ENCODE results near the gene PLXNA4.

Gene PLXNA4

DNA sequence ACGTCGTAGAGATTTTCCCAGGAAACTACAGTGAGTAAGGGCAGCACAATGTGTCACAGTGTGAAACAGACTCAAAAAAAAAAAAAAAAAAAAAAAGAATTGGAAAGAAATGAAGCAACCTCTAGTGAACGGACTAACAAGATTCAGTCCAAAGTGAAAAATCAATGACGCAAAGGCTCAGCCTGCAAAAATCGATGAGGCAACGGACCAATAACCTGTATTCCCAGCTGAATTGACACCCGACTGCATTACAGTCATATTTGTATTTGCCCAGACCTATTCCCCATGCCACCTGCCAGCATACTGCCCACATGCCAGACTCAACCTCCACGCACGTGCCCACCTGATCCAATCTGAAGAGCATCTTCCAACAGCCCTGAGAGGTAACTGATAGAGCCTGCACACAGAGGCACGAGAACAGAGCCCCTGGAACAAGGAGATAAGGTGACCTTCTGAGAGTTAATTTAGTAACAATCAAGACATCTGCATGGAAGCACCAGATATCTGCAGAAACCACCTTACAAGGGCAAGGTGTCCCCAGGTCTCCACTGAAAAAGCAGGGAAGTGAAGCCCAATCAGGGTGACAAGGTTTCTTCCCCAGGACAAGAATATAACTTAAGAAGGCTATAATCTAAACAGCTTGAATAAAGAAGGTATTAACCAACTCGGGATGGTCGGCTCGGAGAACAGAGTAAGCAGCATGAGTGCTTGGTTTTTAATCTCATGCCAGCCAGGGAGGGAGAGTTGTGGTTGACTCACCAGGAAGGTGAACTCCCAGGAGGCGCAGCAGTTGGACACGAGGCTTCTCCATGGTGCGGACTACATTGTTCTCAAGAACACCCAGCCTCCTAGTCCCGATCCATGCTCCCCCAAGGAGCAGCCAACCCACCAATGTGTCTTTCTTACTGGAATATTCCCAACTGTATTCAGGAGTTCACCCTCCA lies 48.5 kb downstream of the PLXNA4 start:
- DNase-seq = no peak

DNA sequence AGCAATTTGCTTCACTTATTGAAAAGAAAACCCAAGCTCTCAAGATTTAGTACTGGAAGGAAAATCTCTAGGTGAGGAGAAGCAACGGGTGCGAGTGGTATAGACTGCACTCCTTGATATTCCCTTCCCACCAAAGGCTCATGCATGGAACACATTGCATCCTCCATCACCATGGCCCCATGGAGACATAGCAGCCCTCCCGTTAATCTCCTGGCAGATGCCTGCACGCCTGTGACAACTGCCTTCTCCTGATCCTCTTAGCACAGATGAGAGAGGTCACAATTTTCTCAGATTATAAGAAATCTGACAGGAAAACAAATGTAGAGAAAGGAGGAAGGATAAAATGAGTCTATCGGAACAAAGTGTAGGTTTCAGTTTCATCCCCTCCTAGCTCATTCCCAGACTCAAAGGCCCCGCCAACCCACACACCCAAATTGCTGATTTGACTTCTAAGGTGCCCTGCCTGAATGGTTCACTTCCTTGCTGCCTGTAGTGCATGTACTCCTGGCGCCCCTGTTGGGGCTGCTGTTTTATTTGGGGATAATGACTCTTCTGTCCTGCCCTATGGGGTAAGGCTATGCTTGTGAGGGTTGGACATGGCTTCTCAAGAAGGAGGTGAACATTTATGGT lies 50.0 kb downstream of the PLXNA4 start:
- DNase-seq = no peak

DNA sequence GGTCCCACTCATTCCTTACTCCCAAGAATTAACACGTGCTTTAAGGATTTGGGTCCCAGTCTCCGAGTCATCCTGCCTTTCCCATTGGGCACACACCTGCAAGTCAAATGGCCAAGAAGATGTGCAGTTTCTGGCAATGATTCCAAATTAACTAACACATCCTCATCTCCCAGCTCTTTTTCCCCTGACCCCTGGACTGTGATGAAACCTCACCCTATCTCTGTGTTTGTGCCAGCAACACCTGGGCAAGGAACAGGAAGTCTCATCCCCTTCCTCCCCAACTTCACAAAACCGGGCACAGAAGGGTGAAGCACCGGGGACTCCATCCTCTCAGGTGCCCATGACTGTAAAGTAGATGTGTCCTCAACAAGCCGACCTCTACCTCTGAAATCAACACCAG lies 54.8 kb downstream of the PLXNA4 start:
- DNase-seq = no peak

DNA sequence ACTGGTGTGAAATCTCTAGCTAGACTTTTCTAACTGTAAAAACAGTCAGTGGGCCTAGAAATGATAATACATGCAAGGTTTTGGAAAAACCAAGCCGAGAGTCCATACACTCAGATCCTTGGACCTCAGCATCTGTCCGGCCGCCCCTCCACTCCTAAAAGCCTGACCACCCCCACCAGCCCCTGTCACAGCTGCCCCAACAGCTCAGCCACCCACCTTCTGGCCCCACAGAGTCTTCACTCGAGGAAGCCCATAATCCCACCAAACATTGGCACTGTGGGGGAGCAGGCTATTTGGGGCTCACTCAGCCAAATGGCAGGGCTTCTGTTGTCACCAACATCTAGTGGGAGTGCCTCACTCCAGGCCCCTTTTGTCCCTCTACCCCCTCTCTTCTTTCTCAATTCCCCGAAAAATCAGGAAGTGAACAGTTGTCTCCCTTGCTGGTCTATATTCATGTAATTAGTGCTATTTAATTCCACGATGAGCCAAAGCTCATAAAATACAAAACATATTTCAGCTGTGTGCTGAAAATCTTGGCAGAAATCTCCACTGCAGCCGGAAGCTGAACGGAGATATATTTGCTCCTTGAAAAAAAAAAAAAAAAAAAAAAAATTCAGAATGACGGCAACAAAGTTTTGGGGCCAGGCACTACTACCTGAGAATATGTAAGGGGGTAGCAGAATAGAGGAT lies 55.5 kb downstream of the PLXNA4 start:
- no peak for DNase-seq

DNA sequence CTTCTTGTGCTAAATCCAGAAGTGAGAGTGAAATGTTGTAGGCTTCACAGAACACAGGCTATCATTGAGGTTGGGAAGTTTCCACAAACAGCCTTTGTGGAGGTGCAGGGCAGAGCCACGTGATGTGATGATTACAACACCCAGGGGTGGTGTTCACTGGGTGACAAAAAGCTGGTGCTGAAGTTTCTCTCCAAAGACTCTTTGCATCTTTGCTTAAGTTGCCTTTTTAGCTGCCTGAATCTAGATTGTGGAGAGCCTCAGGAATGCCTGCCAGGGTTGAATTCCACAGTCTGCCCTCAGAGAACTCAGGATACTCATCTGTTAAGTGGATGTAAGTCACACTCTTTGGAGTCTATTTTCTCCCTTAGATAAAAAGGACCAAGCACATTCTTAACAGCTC lies 56.3 kb downstream of the PLXNA4 start:
- DNase-seq = no peak

DNA sequence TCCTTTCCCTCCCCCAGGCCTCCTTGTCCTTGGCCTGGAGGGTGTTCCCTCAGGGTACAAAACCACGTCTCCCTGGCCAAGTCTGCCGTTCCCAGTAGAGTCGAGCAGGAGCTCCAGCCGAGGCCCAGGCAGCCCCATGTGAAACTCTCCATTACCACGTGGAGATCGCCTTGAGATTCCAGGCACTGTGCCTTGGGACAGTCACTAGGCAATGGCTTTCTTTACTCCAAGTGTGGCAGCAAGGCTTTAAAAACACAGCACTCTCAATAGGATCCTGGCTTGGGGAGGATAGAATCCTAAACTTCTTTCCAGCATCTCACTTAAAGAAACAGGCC lies 57.5 kb downstream of the PLXNA4 start:
- DNase-seq = no peak

DNA sequence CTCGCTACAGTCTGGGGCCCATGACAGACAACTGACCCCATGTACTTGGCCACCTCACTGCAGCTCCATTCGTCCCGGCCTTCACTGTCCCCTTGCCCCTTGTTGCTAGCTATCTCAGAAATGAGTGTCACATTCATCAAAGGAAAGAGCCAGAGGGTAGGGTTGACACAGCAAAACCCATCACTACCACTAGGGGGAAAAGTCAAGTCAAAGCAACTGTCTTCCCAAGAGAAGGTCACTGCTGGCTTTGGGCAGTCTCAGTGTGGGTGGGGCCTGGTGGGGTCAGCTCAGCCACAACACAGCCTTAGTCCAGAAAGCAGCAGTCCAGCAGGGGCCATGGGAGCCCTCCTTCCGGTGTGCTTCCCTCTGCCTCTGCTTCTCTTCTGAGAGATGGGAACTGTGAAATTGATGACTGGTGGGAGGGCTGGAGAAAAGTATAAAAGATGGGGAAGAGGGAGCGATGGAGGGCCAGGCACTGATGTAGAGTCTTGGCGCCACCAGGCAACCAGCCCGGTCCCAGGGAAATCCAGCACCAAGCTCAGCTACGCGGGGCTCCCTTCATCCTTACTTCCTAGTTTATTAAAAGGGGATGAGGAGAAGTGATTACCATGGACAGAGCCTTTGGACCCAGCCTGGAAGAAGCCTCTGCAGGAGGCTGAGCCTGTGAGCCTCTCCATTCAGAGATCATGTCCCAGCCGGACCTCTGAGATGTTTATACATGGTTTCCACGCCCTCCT lies 58.0 kb downstream of the PLXNA4 start:
- no peak for DNase-seq

DNA sequence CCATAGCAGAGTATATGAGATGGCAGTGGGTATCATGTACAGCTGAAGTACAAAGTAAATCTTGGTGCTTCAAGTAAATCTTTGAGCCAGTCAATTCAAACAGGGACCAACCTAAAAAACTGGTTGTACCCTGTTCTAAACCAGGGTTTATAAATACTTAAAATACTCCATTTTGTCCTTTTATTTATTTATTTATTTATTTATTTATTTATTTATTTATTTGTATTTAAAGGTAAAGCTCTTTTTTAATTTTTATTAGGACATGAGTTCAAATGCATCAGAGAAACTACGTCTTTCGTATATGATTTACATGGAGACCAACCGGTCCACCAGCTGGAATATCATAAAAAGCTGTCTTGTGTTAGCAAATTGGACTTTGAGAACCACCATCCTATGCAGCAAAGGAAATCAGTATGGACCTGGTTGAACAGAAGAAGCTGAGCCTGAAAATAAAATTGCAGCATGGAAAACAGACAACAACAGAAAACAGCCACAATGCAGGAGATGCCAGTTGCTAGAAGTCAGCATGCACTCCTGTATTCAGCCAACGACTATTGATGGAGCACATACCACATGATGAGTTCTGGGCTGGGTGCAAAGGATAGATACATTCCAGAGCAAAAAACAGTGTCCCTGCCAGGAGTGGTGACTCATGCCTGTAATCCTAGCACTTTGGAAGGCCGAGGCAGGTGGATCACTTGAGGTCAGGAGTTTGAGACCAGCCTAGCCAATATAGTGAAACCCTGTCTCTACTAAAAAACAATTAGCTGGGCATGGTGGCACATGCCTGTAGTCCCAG lies 60.0 kb downstream of the PLXNA4 start:
- no peak for DNase-seq

DNA sequence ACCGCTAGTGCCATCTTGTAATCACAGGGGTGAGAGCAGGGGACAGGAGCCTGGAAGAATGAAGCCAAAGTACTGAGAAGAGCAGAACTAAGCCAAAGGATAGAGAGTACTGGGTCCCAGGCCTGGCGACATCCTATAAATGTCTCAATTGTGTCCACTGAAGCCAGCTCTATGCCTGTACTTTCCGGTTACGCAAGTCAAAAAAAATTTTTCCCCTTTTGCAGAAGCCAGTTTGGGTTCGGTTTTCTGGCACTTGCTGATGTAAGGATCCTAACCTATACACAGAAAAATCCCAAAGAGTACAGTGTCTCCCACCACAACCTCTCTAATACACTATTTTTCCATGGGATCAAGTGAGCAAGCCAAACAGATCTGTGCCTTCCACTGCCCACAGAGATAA lies 61.1 kb downstream of the PLXNA4 start:
- DNase-seq = no peak

DNA sequence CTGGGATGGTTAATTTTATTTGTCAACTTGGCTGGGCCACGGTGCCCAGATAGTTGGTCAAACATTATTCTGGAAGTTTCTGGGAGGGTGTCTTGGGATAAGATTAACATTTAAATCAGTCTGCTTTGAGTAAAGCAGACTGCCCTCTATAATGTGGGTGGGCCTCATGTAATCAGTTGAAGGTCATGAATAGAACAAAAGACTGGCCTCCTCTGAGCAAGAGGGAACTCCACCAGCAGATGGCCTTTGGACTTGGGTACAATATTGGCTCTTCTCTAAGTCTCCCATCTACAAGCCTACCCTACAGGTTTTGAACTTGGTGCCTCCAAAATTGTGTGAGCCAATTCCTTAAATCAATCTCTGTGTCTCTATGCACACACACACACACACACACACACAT lies 61.8 kb downstream of the PLXNA4 start:
- no peak for DNase-seq

DNA sequence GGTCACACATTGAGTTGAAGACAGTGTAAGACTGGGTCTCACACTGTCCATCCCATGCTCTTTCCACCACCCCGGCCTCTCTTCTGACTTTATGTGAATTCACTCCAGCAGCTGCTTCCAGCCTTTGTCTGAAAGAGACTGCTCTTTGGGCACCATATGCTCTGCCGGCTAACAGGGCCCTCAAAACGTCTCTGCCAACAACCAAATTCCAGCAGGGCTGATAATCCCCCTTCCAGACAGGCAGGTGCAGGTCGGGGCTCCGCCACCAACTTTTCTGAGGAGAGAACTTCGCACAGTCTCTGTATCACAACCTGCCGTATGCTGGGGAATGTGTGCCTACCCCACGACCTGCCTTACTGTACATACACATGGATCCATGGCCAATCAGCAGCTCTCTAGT lies 64.3 kb downstream of the PLXNA4 start:
- no peak for DNase-seq

DNA sequence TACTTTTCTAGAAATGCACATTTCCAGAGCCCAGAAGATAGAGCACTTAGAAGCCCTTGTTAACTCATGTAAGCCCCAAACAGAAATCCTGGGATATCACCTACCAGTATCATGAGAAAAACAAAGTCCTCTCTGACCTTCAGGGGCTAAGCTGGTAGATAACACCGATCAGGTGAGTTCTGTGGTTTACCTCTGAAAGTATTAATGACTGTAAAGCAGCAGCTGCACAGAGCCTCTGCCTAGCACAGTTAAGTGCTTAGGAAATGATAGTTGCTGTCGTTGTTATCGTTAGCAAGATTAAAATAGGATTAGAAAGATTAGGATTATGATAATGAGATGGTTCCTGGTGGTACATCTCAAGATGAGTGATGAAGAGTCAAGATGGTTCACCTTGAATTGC lies 64.9 kb downstream of the PLXNA4 start:
- no peak for DNase-seq

DNA sequence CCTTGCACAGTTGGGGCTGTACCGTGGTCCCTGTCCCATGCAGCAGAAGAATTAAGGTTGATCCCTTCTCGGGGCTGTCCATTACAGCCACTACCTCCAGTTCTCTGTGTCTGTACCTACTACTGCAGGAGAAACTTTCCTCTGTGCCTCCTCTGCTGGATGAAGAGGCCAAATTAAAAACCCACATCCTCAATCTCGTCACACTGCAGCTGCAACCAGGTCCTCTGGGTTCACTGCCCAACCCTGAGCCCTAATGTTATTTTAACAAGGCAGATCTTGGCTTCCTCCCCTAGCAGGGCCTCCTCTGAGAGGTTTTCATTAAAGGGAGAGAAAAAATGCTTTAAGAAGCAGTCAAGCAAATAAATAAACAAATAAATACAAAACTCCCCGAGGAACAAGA lies 66.6 kb downstream of the PLXNA4 start:
- DNase-seq = no peak

DNA sequence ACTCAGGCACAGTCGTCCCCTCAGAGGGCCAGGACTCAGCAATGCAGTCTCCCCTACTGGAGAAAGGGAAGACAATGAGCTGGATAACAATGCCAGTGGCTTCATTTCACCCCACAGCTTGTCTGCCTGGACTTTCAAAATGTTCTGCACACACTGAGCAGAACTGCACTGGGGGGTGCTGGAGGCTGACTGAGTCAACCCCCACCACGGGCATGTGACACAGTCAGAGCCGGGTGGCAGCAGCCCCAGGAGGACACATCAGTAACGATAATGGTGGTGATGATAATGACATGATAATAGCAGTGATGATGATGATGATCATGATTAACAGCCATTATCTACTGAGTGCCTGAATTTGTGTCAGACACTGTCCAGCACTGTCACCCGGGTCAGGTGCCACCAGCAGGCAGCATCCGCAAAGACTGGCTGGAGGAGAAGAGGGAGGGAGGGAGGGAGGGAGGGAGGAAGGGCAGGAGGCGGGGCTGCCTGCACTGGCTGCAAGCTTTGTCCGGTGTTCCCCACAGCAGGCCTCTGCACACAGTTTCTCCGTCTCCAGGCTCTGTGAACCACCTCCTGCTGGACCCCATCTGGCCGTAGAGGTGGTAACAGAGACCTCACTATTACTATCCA lies 67.4 kb downstream of the PLXNA4 start:
- DNase-seq = no peak

DNA sequence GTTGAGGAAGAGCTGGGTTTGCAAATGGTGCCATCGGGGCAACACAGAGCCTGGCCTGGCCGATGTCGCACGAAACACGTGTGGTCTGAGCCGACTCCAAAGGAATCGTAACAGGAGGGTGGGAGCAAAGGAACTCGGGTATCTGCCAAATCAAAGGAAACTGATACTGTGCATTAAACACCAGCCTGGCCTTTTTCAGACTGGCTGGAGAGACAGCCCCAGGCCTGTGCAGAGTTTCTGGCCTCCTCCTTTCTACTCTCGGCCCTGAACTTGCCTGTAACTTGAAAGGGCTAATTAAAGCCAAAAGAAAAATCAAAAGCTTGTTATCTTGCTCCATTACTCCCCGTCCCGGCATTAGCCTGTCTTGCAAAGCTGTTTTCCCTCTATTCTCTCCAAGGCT lies 71.4 kb downstream of the PLXNA4 start:
- no peak for DNase-seq

DNA sequence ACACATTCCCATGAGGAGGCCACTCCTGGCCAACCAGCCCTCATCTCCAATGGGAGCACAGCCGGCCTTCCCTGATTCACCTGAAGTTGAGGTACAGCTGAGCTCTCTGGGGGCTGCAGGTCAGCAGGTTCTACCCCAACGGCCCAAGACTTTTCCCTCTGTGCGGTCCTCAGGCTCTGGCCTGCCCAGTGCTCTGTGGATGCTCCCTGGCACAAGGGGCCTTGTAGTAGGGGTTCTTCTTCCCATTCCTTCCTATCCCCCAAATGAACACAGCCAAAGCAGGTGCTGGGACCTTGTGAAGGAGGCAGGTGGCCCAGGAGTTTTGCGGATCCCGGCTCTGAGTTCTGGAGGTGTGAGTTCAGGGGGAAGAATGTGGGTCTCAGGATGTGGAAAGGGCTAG lies 72.2 kb downstream of the PLXNA4 start:
- DNase-seq = no peak

DNA sequence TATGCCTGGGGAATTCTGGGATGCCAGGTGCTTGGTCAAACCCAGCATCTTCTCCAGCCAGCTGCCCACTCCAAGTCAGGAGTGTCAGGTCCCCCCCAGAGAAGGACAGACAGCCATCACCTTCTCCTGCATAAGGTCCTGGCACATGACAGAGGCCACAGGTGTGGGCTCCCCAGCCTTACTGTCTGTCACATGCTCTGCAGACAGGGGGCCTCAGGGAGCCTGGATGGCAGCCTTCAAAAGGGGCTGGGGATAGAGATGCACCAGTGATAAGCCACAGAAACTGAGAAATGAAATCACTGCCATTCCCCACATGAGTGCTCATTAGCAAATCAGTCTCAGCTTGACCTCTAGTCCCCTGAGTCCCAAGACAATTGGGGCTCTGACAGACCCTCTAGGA lies 72.9 kb downstream of the PLXNA4 start:
- no peak for DNase-seq

DNA sequence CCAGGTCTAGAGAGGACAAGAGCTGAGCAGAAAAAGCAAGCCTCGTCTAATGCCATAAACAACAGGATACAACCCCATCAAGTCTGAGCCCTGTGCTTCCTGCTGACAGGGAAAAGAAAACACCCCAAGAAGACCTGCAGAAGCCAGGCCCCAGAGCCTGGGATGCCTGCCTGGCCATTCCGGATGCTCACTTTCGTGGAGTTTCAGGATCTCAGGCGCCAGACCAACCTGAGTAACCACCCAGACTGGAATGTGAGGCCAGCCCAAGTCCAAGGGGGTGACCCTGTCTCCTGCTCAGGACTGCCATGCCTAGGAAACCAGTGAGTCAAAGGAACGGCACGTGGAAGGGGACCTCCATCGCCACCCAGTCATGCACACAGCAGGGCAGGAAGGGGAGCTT lies 74.3 kb downstream of the PLXNA4 start:
- DNase-seq = no peak

DNA sequence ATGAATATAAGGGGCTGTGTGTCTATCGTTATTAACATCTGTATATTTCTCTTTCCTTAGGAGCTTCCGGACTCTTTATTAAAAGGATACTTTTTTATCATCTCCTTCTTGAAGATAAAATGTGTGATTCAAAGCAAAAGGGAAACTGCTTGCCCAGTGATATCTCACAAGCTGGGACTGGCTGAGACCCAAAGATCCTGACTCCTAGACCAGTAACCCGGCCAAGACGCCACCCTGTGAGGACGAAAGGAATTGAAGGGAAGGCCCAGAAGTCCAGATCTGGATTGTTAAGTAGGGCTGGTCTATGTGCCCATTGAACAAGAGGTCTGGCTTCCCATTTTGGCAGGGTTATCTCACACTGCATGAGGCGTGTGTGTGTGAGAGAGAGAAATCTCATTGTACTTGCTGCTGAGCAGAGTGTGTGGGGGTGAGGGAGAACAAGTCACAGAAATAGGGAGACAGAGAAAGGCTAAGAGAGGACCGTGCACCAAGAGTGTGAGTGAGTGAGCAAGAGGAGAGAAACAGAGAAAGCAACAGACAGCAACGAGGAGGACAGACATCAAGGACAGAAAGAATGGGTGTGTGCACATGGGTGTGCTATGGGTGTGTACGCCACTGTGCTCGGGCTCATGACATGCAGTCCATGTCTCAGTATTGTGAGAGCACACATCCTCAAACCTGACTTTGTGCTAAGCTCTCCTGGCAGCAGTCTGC lies 75.4 kb downstream of the PLXNA4 start:
- DNase-seq = no peak

DNA sequence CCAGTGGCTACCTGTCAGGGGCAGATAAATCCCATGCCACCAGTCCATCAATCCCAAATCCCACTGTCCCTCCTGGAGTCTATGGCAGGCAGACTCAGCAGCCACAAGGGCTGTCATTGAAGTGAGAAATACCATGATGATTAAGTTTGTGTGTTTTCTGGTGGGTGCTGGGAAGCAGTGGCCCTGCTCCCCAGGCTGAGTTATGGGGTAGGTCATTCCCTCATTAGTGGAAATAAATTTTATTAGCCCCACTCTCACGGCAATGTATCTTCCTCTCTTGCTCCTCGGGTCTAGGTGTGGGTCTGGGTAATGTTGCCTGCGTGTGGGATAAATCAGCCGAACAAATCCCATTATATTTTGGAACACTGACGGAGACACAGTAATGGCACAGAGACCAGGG lies 76.8 kb downstream of the PLXNA4 start:
- DNase-seq = no peak

DNA sequence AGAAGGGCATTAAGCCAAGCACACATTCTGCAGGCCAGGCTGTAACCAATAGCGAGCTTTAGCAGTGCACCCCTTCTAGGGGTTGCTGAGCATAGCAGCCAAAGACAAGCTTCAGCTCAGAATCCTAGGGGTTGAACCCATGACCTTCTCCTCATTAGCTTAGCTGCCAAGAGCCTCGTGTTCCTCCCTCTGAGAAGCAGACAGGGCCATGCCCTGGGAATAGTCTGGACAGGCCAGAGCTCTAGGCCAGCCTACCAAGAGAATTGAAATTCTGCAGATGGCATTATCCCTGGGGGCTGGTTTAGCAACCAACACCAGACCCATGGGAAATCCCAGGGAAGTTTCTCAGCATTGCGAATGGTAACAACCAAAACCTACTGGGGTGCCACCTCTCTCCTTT lies 77.2 kb downstream of the PLXNA4 start:
- no peak for DNase-seq
